ENCODE results near the gene ANGPTL2.

ANGPTL2 gene

GRCh38 chr9:127098916-127099553, 23.4 kb downstream of the ANGPTL2 start:
- no peak for DNase-seq (ENCODE audit: low read depth in 2 of 2, low spot score in 1 of 2)

- DNase-seq (ENCODE audit: low read depth in 2 of 2, low spot score in 1 of 2) = no peak
Observed at GRCh38 chr9:127097683-127098082, 24.8 kb downstream of the ANGPTL2 start.

- no peak for DNase-seq (ENCODE audit: low read depth in 2 of 2, low spot score in 1 of 2)
Observed at GRCh38 chr9:127096208-127096607, 26.2 kb downstream of the ANGPTL2 start.

GRCh38 chr9:127095411-127095810, 27.0 kb downstream of the ANGPTL2 start:
- no peak for DNase-seq (ENCODE audit: low read depth in 2 of 2, low spot score in 1 of 2)

- no peak for DNase-seq (ENCODE audit: low read depth in 2 of 2, low spot score in 1 of 2)
Observed at GRCh38 chr9:127093319-127094020, 29.0 kb downstream of the ANGPTL2 start.

GRCh38 chr9:127092041-127092608, 30.3 kb downstream of the ANGPTL2 start:
- no peak for DNase-seq (ENCODE audit: low read depth in 2 of 2, low spot score in 1 of 2)

- DNase-seq (ENCODE audit: low read depth in 2 of 2, low spot score in 1 of 2) = no peak
Observed at GRCh38 chr9:127091526-127091925, 30.9 kb downstream of the ANGPTL2 start.

- DNase-seq (ENCODE audit: low read depth in 2 of 2, low spot score in 1 of 2) = no peak
Observed at GRCh38 chr9:127090341-127090985, 32.0 kb downstream of the ANGPTL2 start.

GRCh38 chr9:127089631-127090081, 32.8 kb downstream of the ANGPTL2 start:
- no peak for DNase-seq (ENCODE audit: low read depth in 2 of 2, low spot score in 1 of 2)

- DNase-seq (ENCODE audit: low read depth in 2 of 2, low spot score in 1 of 2) = no peak
Observed at GRCh38 chr9:127088724-127089615, 33.5 kb downstream of the ANGPTL2 start.

GRCh38 chr9:127087836-127088235, 34.6 kb downstream of the ANGPTL2 start:
- no peak for DNase-seq (ENCODE audit: low read depth in 2 of 2, low spot score in 1 of 2)

- no peak for DNase-seq (ENCODE audit: low read depth in 2 of 2, low spot score in 1 of 2)
Observed at GRCh38 chr9:127087411-127087810, 35.0 kb downstream of the ANGPTL2 start.

GRCh38 chr9:127086771-127087170, 35.7 kb downstream of the ANGPTL2 start:
- DNase-seq (ENCODE audit: low read depth in 2 of 2, low spot score in 1 of 2) = no peak

- no peak for DNase-seq (ENCODE audit: low read depth in 2 of 2, low spot score in 1 of 2)
Observed at GRCh38 chr9:127085186-127085585, 37.2 kb downstream of the ANGPTL2 start.

- DNase-seq (ENCODE audit: low read depth in 2 of 2, low spot score in 1 of 2) = no peak
Observed at GRCh38 chr9:127084076-127085039, 38.1 kb downstream of the ANGPTL2 start.

GRCh38 chr9:127083138-127083980, 39.1 kb downstream of the ANGPTL2 start:
- no peak for DNase-seq (ENCODE audit: low read depth in 2 of 2, low spot score in 1 of 2)

- DNase-seq (ENCODE audit: low read depth in 2 of 2, low spot score in 1 of 2) = no peak
Observed at GRCh38 chr9:127081250-127082185, 40.9 kb downstream of the ANGPTL2 start.

Data from stimulated activated CD8-positive, alpha-beta memory T cell treated with anti-CD3 and anti-CD28 coated beads, Interleukin-4, amount 100 ng/mL, for 1 hour (primary cell).